Left lung (tissue), 10 donors: ENCODE data around the gene GNAT1. TPM values are rescaled to one million over a fixed set of nuclear protein-coding genes. Genes with fewer than 3 reads are reported as not detected.

ENCODE experiments used
- ATAC-seq: fragments of 200-7000 bp; cut with Tn5 transposase; one replicate; pipeline ENCODE4 v1.9.1; 2020; ENCODE audit warnings: moderate library complexity
- DNase-seq, 4 donors: peaks; one replicate each; pipeline ENCODE4 v3.0.0-alpha.2; 2013 to 2020
- H3K27ac ChIP-seq, 2 donors: fragments of 200-600 bp; sonication (generic) in 1 of 2; one replicate each; pipeline versions ENCODE4 v1.5.0 to v1.8.0; 2020 to 2021
- H3K27me3 ChIP-seq, 2 donors: fragments of 200-600 bp; sonication (generic) in 1 of 2; one replicate each; pipeline versions ENCODE4 v1.5.0 to v1.8.0; 2020 to 2021
- H3K36me3 ChIP-seq, 2 donors: fragments of 200-600 bp; sonication (generic) in 1 of 2; one replicate each; pipeline versions ENCODE4 v1.5.0 to v1.8.0; 2020 to 2021
- H3K4me1 ChIP-seq, 2 donors: fragments of 200-600 bp; one replicate each; pipeline ENCODE4 v1.8.0; 2021
- H3K4me3 ChIP-seq, 2 donors: fragments of 200-600 bp; sonication (generic) in 1 of 2; one replicate each; pipeline versions ENCODE4 v1.5.0 to v1.8.0; 2020 to 2021; ENCODE audit warnings: mild to moderate bottlenecking in 1 of 2
- H3K9me3 ChIP-seq, 2 donors: fragments of 200-600 bp; sonication (generic) in 1 of 2; one replicate each; pipeline versions ENCODE4 v1.5.0 to v1.8.0; 2020 to 2021
- intact Hi-C, 2 donors: fragments of 100-400 bp; cut with DNase I; formaldehyde crosslinking; loops; one replicate each; pipeline versions ENCODE4 v1.11.2 to v1.14.2; 2022
- polyA plus RNA-seq, 6 donors: library from polyadenylated mRNA; unstranded; fragments of 120-200 nt; gene quantifications; one replicate each; pipeline ENCODE4 v1.2.1, GENCODE V29; 2013; ENCODE audit not compliant: insufficient read length in 6 of 6
- total RNA-seq, 2 donors: library from RNA; stranded (reverse); fragmentation: NEBNext Ultra II Directional; extraction: Animal tissue kit (Norgen Biotek cat#: 25700); gene quantifications; one replicate each; pipeline ENCODE4 v1.2.1, GENCODE V29; 2021
- TF ChIP-seq, protein P1 (sequence below), 2 donors: fragments of 200-600 bp; sonication (generic) in 1 of 2; IDR thresholded peaks; one replicate each; pipeline versions ENCODE4 v1.5.0 to v1.8.0; 2021; ENCODE audit warnings: antibody characterized with exemption in 2 of 2
- donor health status: DM: no; HTN: yes; CAD: no.
- donor health status: DM: no; HTN: no; CAD: no.

GNAT1 gene
- total and polyA plus RNA-seq, 8 donors: not detected

DNA sequence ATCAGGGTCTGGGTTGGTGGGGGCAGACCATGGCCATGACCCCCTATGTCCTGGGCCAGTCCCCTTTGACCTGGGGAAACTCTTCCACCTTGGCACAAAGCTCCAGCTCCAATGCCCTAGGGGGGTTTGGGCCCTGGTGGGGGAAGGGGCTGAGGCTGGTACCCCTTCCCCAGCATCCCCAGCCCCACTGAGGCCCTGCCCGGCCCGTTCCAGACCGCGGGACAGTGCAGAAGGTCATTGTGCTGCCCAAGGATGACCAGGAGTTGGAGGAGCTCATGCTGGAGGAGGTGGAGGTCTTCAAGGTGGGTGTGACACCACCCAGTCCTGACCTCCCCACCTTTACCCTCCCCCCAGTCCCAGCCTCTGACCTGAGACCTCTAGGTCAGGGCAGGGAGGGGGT lies 6.2 kb upstream of the GNAT1 start:
- no peaks in the 10 kb centered on the region for H3K27me3 ChIP-seq
- H3K4me1 ChIP-seq: no peaks in the 10 kb centered on the region
- no peak overlapping the region for H3K27ac ChIP-seq
- ATAC-seq (no peak), DNase-seq (no peak)
- H3K9me3 ChIP-seq: no peaks in the 10 kb centered on the region
- intact Hi-C loops: loop anchor here in 1 of 2 donors (5.0 kb wide), 1 partner anchor 58 kb away; no protein-coding TSS in a partner anchor
- H3K4me3 ChIP-seq: no peak overlapping the region
- H3K36me3 ChIP-seq: peaks cover 0 to 36% of the 10 kb centered on the region in 2 donors
- TF ChIP-seq, protein P1, sequence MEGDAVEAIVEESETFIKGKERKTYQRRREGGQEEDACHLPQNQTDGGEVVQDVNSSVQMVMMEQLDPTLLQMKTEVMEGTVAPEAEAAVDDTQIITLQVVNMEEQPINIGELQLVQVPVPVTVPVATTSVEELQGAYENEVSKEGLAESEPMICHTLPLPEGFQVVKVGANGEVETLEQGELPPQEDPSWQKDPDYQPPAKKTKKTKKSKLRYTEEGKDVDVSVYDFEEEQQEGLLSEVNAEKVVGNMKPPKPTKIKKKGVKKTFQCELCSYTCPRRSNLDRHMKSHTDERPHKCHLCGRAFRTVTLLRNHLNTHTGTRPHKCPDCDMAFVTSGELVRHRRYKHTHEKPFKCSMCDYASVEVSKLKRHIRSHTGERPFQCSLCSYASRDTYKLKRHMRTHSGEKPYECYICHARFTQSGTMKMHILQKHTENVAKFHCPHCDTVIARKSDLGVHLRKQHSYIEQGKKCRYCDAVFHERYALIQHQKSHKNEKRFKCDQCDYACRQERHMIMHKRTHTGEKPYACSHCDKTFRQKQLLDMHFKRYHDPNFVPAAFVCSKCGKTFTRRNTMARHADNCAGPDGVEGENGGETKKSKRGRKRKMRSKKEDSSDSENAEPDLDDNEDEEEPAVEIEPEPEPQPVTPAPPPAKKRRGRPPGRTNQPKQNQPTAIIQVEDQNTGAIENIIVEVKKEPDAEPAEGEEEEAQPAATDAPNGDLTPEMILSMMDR (IDR thresholded peaks at IDR 0.05): no peak

DNA sequence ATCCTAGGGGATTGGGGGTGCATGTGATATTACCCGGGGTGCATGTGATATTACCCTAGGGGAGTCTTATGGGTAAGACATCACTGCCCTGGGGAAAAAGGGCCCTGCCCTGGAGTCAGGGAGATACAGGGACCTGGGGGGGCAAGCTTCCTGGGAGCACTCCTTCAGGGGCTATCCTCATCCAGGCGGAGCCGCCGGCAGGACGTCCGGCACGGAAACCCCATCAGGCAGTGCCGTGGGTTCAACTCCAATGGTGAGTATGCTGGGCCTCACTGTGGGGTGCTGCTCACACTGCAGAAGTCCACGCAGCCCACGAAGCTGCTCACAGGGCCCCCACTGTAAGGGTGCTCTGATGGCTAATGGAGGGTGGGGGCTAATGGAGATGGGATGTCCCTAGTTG lies 5.3 kb upstream of the GNAT1 start:
- Histone ChIP-seq H3K36me3 (peaks cover 0 to 36% of the 10 kb centered on the region in 2 donors), H3K9me3 (no peaks in the 10 kb centered on the region), H3K27me3 (no peaks in the 10 kb centered on the region), H3K4me3 (no peak overlapping the region), H3K4me1 (peaks cover 0 to 5% of the 10 kb centered on the region in 2 donors), H3K27ac (no peak overlapping the region)
- TF ChIP-seq, protein P1 (IDR thresholded peaks at IDR 0.05): no peak
- no peak for ATAC-seq
- intact Hi-C loops: loop anchor here in 1 of 2 donors (5.0 kb wide), 1 partner anchor 59 kb away; no protein-coding TSS in a partner anchor
- no peak for DNase-seq

DNA sequence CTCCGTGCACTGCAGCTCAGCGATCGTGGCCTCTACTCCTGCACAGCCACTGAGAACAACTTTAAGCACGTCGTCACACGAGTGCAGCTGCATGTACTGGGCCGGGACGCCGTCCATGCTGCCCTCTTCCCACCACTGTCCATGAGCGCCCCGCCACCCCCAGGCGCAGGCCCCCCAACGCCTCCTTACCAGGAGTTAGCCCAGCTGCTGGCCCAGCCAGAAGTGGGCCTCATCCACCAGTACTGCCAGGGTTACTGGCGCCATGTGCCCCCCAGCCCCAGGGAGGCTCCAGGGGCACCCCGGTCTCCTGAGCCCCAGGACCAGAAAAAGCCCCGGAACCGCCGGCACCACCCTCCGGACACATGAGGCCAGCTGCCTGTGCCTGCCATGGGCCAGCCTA lies 3.7 kb upstream of the GNAT1 start:
- no peak overlapping the region for H3K27ac ChIP-seq
- intact Hi-C loops: loop anchor here in 1 of 2 donors (5.0 kb wide), 1 partner anchor 60 kb away; no protein-coding TSS in a partner anchor
- no peak overlapping the region for H3K4me3 ChIP-seq
- peaks cover 0 to 33% of the 10 kb centered on the region in 2 donors for H3K36me3 ChIP-seq
- TF ChIP-seq, protein P1 (IDR thresholded peaks at IDR 0.05): no peak
- peaks cover 1 to 9% of the 10 kb centered on the region in 2 donors for H3K4me1 ChIP-seq
- DNase-seq (no peak), ATAC-seq (no peak)
- H3K27me3 ChIP-seq: peaks cover 0 to 3% of the 10 kb centered on the region in 2 donors
- no peaks in the 10 kb centered on the region for H3K9me3 ChIP-seq

DNA sequence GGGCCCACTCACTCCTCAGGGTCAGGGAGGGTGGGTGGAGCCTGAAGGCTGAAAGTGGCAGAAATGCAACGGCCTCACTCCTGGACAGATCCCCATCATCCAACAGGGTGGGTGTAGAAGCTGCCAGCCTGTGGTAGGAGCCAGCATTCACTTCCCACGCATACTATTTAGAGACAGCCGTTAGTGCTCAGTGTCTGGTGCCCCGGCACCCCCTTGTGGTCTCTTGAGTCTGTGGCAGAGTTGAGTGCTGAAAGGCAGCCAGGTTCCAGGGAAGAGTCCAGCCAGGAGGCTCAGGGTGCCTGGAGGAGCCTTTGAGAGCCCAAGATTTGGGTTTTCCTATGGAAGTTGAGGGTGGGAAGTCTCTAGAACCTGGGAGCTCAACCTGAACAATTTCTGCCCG lies 2.1 kb upstream of the GNAT1 start:
- no peaks in the 10 kb centered on the region for H3K9me3 ChIP-seq
- H3K27me3 ChIP-seq: peaks cover 15 to 19% of the 10 kb centered on the region in 2 donors
- TF ChIP-seq, protein P1 (IDR thresholded peaks at IDR 0.05): peak; percentile 63 to 73
- peak in 3 of 4 donors; percentile 64 to 87 (median 72) for DNase-seq
- peaks cover 4 to 23% of the 10 kb centered on the region in 2 donors for H3K4me1 ChIP-seq
- peaks cover 0 to 27% of the 10 kb centered on the region in 2 donors for H3K36me3 ChIP-seq
- intact Hi-C loops: loop anchor here in 1 of 2 donors (5.0 kb wide), 1 partner anchor 62 kb away; no protein-coding TSS in a partner anchor
- no peak overlapping the region for H3K27ac ChIP-seq
- ATAC-seq: peak; percentile 83
- no peak overlapping the region for H3K4me3 ChIP-seq

DNA sequence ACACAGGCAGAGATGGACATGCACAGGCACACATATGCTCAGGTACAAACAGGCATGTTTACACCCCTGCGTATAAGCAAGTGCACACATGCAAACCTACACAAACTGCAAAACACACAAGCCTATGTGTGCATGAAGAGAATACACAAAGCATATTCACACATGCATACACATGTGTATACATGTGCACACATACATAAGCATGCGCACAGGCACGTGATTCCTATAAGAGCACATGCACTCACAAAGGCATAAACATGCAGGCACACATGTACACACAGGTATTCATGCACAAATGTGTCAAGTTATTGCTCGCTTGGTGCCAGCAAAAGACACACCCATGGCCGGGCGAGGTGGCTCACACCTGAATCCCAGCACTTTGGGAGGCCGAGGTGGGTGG lies 1.4 kb upstream of the GNAT1 start:
- H3K27me3 ChIP-seq: peaks cover 21 to 26% of the 10 kb centered on the region in 2 donors
- H3K36me3 ChIP-seq: peaks cover 0 to 20% of the 10 kb centered on the region in 2 donors
- no peak overlapping the region for H3K4me3 ChIP-seq
- intact Hi-C loops: loop anchor here in 1 of 2 donors (5.0 kb wide), 3 partner anchors 37 to 82 kb away; no protein-coding TSS in a partner anchor
- H3K9me3 ChIP-seq: no peaks in the 10 kb centered on the region
- ATAC-seq: no peak
- H3K27ac ChIP-seq: no peak overlapping the region
- DNase-seq: no peak
- H3K4me1 ChIP-seq: peaks cover 4 to 29% of the 10 kb centered on the region in 2 donors
- TF ChIP-seq, protein P1 (IDR thresholded peaks at IDR 0.05): no peak
